GM21717 (cell line): Measurements from ENCODE around the gene USP1.

Source experiments
- ATAC-seq: cut with Tn5 transposase; IDR thresholded peaks from one replicate; pipeline ENCODE4 v1.9.1; 2021; ENCODE audit warnings: mild to moderate bottlenecking, moderate library complexity; ENCODE audit not compliant: unreplicated experiment

Gene USP1

DNA sequence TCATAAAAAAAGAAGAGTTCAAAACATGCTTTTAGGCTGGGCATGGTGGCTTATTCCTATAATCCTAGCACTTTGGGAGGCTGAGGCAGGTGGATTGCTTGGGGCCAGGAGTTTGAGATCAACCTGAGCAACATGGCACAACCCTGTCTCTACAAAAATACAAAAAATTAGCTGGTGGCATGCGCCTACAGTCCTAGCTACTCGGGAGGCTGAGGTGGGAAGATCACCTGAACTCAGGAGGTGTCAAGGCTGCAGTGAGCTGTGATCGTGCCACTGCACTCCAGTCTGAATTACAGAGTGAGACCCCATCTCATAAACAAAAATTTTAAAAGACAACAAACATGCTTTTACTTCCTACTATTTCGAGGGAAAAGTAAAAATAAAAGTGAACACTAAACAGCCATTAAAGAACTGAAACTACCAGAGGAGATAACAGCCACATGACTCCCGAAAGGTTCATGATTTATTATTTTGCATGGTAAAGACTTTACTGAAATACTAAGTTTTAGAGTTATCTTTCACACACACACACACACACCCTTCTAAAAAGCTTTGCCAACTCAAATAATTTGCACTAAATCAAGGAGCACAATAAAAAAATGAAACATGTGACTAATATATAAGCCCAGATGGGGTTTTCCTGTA, 48.1 kb downstream of the USP1 start:
- ATAC-seq = no peak

GRCh38 chr1:62487956-62488355, 51.1 kb downstream of the USP1 start:
- no peak for ATAC-seq

- ATAC-seq = no peak
Measured at GRCh38 chr1:62492521-62492920, 55.7 kb downstream of the USP1 start.

DNA sequence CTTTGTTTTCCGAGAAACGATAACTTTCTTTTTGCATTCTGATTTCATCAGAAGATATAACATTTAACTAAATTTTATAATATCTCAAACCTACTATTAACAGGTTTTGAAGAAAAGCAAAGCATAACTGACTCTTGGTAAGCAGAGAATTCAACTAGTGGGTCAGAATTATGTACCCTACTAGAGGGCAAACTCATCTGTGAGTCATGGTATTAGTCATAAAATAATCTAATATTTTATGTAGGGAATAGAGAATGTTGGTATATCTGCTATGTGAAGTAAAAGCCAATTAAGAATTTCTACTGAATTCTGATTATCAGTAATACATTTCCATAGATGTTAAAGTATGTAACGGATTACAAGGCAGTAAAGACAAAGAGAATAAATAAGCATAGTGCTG, 56.8 kb downstream of the USP1 start:
- ATAC-seq = no peak

- no peak for ATAC-seq
Measured at GRCh38 chr1:62494137-62494536, 57.3 kb downstream of the USP1 start.

DNA sequence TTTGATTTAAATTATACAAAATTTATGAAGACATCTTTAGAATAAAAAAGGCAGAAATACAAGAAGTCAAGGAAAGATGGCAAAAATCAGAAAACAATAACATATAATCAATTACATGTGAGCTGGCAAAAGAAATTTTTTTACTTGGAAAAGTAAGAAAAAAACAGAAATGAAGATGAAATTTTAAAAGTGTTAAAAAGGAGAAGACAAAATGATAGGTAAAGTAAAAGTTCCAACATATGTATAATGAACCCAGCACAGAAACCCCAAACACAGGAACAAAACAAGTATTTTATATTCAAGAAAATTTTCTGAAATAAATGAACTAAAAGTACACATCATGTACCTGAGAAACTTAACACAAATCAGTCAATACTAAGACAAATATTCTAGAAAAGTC, 63.4 kb downstream of the USP1 start:
- ATAC-seq = no peak
